GM19438 (cell line): ENCODE data around the gene PRDM10.
A peak's percentile ranks its signal among the peaks of the same experiment; 100 is the strongest.

Experiments
- ATAC-seq: cut with Tn5 transposase; IDR thresholded peaks from one replicate; pipeline ENCODE4 v1.9.1; 2021; ENCODE audit warnings: low read depth; ENCODE audit not compliant: unreplicated experiment

The PRDM10 gene

GRCh38 chr11:130008326-130008725 lies 5.7 kb upstream of the PRDM10 start:
- no peak for ATAC-seq

- ATAC-seq = no peak
Measured at GRCh38 chr11:130006929-130007328, 4.3 kb upstream of the PRDM10 start.

- peak; percentile 12 for ATAC-seq
Measured at GRCh38 chr11:130003717-130004001, 1.0 kb upstream of the PRDM10 start.

- ATAC-seq = peak; percentile 75
Measured at GRCh38 chr11:130002846-130003716, 446 bp upstream of the PRDM10 start.

- ATAC-seq = peak; percentile 24
Measured at GRCh38 chr11:130001461-130002351, 929 bp downstream of the PRDM10 start.

- no peak for ATAC-seq
Measured at GRCh38 chr11:130000552-130001176, 2.0 kb downstream of the PRDM10 start.

GRCh38 chr11:129999407-129999806 lies 3.2 kb downstream of the PRDM10 start:
- ATAC-seq = no peak

GRCh38 chr11:129998905-129999304 lies 3.7 kb downstream of the PRDM10 start:
- ATAC-seq = no peak

GRCh38 chr11:129998107-129998506 lies 4.5 kb downstream of the PRDM10 start:
- ATAC-seq = no peak

- no peak for ATAC-seq
Measured at GRCh38 chr11:129997513-129997912, 5.1 kb downstream of the PRDM10 start.

- no peak for ATAC-seq
Measured at GRCh38 chr11:129996113-129996870, 6.3 kb downstream of the PRDM10 start.

GRCh38 chr11:129995163-129995562 lies 7.5 kb downstream of the PRDM10 start:
- ATAC-seq = no peak

- ATAC-seq = peak; percentile 82
Measured at GRCh38 chr11:129992161-129992944, 10.3 kb downstream of the PRDM10 start.

GRCh38 chr11:129989149-129989813 lies 13.4 kb downstream of the PRDM10 start:
- ATAC-seq = no peak

- ATAC-seq = no peak
Measured at GRCh38 chr11:129987950-129988349, 14.7 kb downstream of the PRDM10 start.

GRCh38 chr11:129985823-129986222 lies 16.8 kb downstream of the PRDM10 start:
- no peak for ATAC-seq

GRCh38 chr11:129980086-129980485 lies 22.5 kb downstream of the PRDM10 start:
- no peak for ATAC-seq

- ATAC-seq = no peak
Measured at GRCh38 chr11:129979046-129979605, 23.5 kb downstream of the PRDM10 start.

- no peak for ATAC-seq
Measured at GRCh38 chr11:129978447-129978846, 24.2 kb downstream of the PRDM10 start.
